ENCODE measurements around the gene CSMD2. TPM values are rescaled to one million over a fixed set of nuclear protein-coding genes. Genes with fewer than 3 reads are reported as not detected.

The CSMD2 gene
- total and polyA plus RNA-seq, 2 donors (not counting 1 experiment from before 2014, with no cell fraction given) = 2.2 to 7.6 TPM

- H3K9me3 ChIP-seq (ENCODE audit: control insufficient read depth, insufficient read depth, low read depth, low read length) = no peaks in the 10 kb centered on the region
- DNase-seq (ENCODE audit: low read depth in 2 of 2) = no peak
- no peak for TF ChIP-seq EZH2 (IDR thresholded peaks at IDR 0.05; ENCODE audit: low read length, missing control alignments)
- no peak overlapping the region for H3K4me3 ChIP-seq (replicated peaks in 1 of 4; ENCODE audit: control extremely low read depth in 1 of 4, insufficient read depth in 1 of 4, low read depth in 3 of 4, low read length in 4 of 4)
- no peaks in the 10 kb centered on the region for H3K4me1 ChIP-seq (ENCODE audit: control insufficient read depth, extremely low read depth, insufficient read depth, low read length)
- no peak overlapping the region for H2AFZ ChIP-seq (ENCODE audit: low read length)
- no peaks in the 10 kb centered on the region for H3K27me3 ChIP-seq (ENCODE audit: control insufficient read depth, insufficient read depth, low read length)
- no peak overlapping the region for H3K4me2 ChIP-seq (ENCODE audit: extremely low read depth, insufficient read depth, low read length)
- H4K20me1 ChIP-seq (ENCODE audit: control insufficient read depth, extremely low read depth, insufficient read depth, low read length) = no peaks in the 10 kb centered on the region
- no peak overlapping the region for H3K9ac ChIP-seq (ENCODE audit: insufficient read depth, low read length)
- no peaks in the 10 kb centered on the region for H3K36me3 ChIP-seq (ENCODE audit: control insufficient read depth, insufficient read depth, low read length)
- H3K27ac ChIP-seq (ENCODE audit: insufficient read depth, low read length) = no peak overlapping the region
- no peaks in the 10 kb centered on the region for H3K79me2 ChIP-seq (ENCODE audit: control insufficient read depth, insufficient read depth, low read length)
Observed at GRCh38 chr1:33548319-33548718, 616.7 kb downstream of the CSMD2 start.

- peak in 1 of 2 donors; percentile 47 for DNase-seq (ENCODE audit: low read depth in 2 of 2)
Observed at GRCh38 chr1:33547576-33547975, 617.5 kb downstream of the CSMD2 start.

GRCh38 chr1:33541966-33542365 is 623.1 kb downstream of the CSMD2 start:
- no peaks in the 10 kb centered on the region for H3K9me3 ChIP-seq (ENCODE audit: control insufficient read depth, insufficient read depth, low read depth, low read length)
- no peaks in the 10 kb centered on the region for H3K4me1 ChIP-seq (ENCODE audit: control insufficient read depth, extremely low read depth, insufficient read depth, low read length)
- H4K20me1 ChIP-seq (ENCODE audit: control insufficient read depth, extremely low read depth, insufficient read depth, low read length) = no peaks in the 10 kb centered on the region
- DNase-seq (ENCODE audit: low read depth in 2 of 2) = no peak
- no peak overlapping the region for H3K27ac ChIP-seq (ENCODE audit: insufficient read depth, low read length)
- no peaks in the 10 kb centered on the region for H3K36me3 ChIP-seq (ENCODE audit: control insufficient read depth, insufficient read depth, low read length)
- H3K27me3 ChIP-seq (ENCODE audit: control insufficient read depth, insufficient read depth, low read length) = no peaks in the 10 kb centered on the region
- H3K4me2 ChIP-seq (ENCODE audit: extremely low read depth, insufficient read depth, low read length) = no peak overlapping the region
- H3K9ac ChIP-seq (ENCODE audit: insufficient read depth, low read length) = no peak overlapping the region
- no peaks in the 10 kb centered on the region for H3K79me2 ChIP-seq (ENCODE audit: control insufficient read depth, insufficient read depth, low read length)
- H3K4me3 ChIP-seq (replicated peaks in 1 of 4; ENCODE audit: control extremely low read depth in 1 of 4, insufficient read depth in 1 of 4, low read depth in 3 of 4, low read length in 4 of 4) = no peak overlapping the region
- H2AFZ ChIP-seq (ENCODE audit: low read length) = no peak overlapping the region
- TF ChIP-seq CTCF (conservative IDR thresholded peaks at IDR 0.05 in 1 of 2, IDR thresholded peaks at IDR 0.05 in 1 of 2; ENCODE audit: low read depth in 1 of 2, low read length in 2 of 2) = no peak
- no peak for TF ChIP-seq EZH2 (IDR thresholded peaks at IDR 0.05; ENCODE audit: low read length, missing control alignments)

More at GRCh38 chr1:33547576-33547975, 617.5 kb downstream of the CSMD2 start:
- Histone ChIP-seq H4K20me1 (ENCODE audit: control insufficient read depth, extremely low read depth, insufficient read depth, low read length) (no peaks in the 10 kb centered on the region), H3K27ac (ENCODE audit: insufficient read depth, low read length) (no peak overlapping the region), H3K4me1 (ENCODE audit: control insufficient read depth, extremely low read depth, insufficient read depth, low read length) (no peaks in the 10 kb centered on the region), H3K27me3 (ENCODE audit: control insufficient read depth, insufficient read depth, low read length) (no peaks in the 10 kb centered on the region), H3K9ac (ENCODE audit: insufficient read depth, low read length) (no peak overlapping the region), H3K4me3 (replicated peaks in 1 of 4; ENCODE audit: control extremely low read depth in 1 of 4, insufficient read depth in 1 of 4, low read depth in 3 of 4, low read length in 4 of 4) (no peak overlapping the region), H3K36me3 (ENCODE audit: control insufficient read depth, insufficient read depth, low read length) (no peaks in the 10 kb centered on the region), H3K79me2 (ENCODE audit: control insufficient read depth, insufficient read depth, low read length) (no peaks in the 10 kb centered on the region), H3K9me3 (ENCODE audit: control insufficient read depth, insufficient read depth, low read depth, low read length) (no peaks in the 10 kb centered on the region), H2AFZ (ENCODE audit: low read length) (no peak overlapping the region), H3K4me2 (ENCODE audit: extremely low read depth, insufficient read depth, low read length) (no peak overlapping the region)
- no peak for TF ChIP-seq EZH2 (IDR thresholded peaks at IDR 0.05; ENCODE audit: low read length, missing control alignments)
- TF ChIP-seq CTCF (conservative IDR thresholded peaks at IDR 0.05 in 1 of 2, IDR thresholded peaks at IDR 0.05 in 1 of 2; ENCODE audit: low read depth in 1 of 2, low read length in 2 of 2) = no peak
